K562 (cell line): Measurements from ENCODE around the gene CST7. TPM values are rescaled to one million over a fixed set of nuclear protein-coding genes. Genes with fewer than 3 reads are reported as not detected.

Experiments
- DPF2 ChIP-seq: fragments of 450-650 bp; IDR thresholded peaks from 2 replicates; pipeline ENCODE4 v1.6.1; 2016
- E2F1 ChIP-seq: sonication (generic); formaldehyde crosslinking; IDR thresholded peaks from 2 replicates; pipeline ENCODE4 v1.8.1; 2023; ENCODE audit warnings: mild to moderate bottlenecking, missing genetic modification reagents, moderate library complexity
- GABPA ChIP-seq: fragments of 200-800 bp; sonication (Bioruptor generic); conservative IDR thresholded peaks from 2 replicates; pipeline ENCODE4 v1.6.1; 2016; ENCODE audit warnings: low read depth, missing genetic modification characterization, missing compliant biosample characterization
- HMBOX1 ChIP-seq: sonication (generic); IDR thresholded peaks from 2 replicates; pipeline ENCODE4 v1.6.1; 2016
- JUND ChIP-seq, 2 experiments: IDR thresholded peaks; 2 replicates in 1 of 2; 3 replicates in 1 of 2; pipeline ENCODE4 v1.6.1; 2011; ENCODE audit warnings: borderline replicate concordance in 2 of 2, low read depth in 2 of 2, low read length in 2 of 2, improper control_type of control experiment in 1 of 2, missing biosample characterization in 1 of 2, missing genetic modification characterization in 1 of 2, missing genetic modification reagents in 1 of 2
- MEIS2 ChIP-seq: fragments of 450-650 bp; IDR thresholded peaks from 2 replicates; pipeline ENCODE4 v1.6.1; 2014; ENCODE audit warnings: mild to moderate bottlenecking; ENCODE audit not compliant: partially characterized antibody
- POLR2H ChIP-seq: IDR thresholded peaks from 2 replicates; pipeline ENCODE4 v1.6.1; 2016; ENCODE audit warnings: missing genetic modification characterization, low read depth, mild to moderate bottlenecking, control low read depth, missing compliant biosample characterization, moderate library complexity
- SIN3B ChIP-seq: fragments of 450-650 bp; IDR thresholded peaks from 2 replicates; pipeline ENCODE4 v1.6.1; 2017; ENCODE audit warnings: low read depth, mild to moderate bottlenecking, moderate library complexity
- UBTF ChIP-seq, 2 experiments: IDR thresholded peaks; 2 replicates each; pipeline ENCODE4 v1.6.1; 2012; ENCODE audit warnings: improper control_type of control experiment in 2 of 2, low read depth in 2 of 2, low read length in 2 of 2, borderline replicate concordance in 1 of 2
- ZBTB1 ChIP-seq: sonication (generic); formaldehyde crosslinking; IDR thresholded peaks from 2 replicates; pipeline ENCODE4 v1.8.1; 2023; ENCODE audit warnings: missing genetic modification reagents, low read depth, mild to moderate bottlenecking, borderline replicate concordance
- ZNF224 ChIP-seq: sonication (generic); formaldehyde crosslinking; IDR thresholded peaks from 2 replicates; pipeline ENCODE4 v1.8.0; 2022; ENCODE audit warnings: mild to moderate bottlenecking, missing genetic modification reagents
- ZNF436 ChIP-seq: fragments of 250-450, 450-650 bp; sonication (Bioruptor Pico); formaldehyde crosslinking; IDR thresholded peaks from 2 replicates; pipeline ENCODE4 v1.7.0; 2020; ENCODE audit warnings: mild to moderate bottlenecking
- ZNF592 ChIP-seq: fragments of 450-650 bp; IDR thresholded peaks from 2 replicates; pipeline ENCODE4 v1.6.1; 2017; ENCODE audit warnings: antibody characterized with exemption, mild to moderate bottlenecking
- polyA plus RNA-seq, 8 experiments: library from polyadenylated mRNA; depleted of rRNA in 4 of 8; stranded (reverse) in 5 of 8; unstranded in 3 of 8; fragments of >200 nt; fragmentation: Nextera tagmentation in 2 of 8; fragmentation: Illumina TruSeq in 1 of 8; extraction: Ambion mirVana in 2 of 8; extraction: Trizol in 1 of 8; gene quantifications; 2 replicates each; pipeline versions ENCODE4 v1.2.1 to v1.2.3, GENCODE V29; 2011 to 2014; ENCODE audit warnings: inconsistent platforms in 1 of 8, missing spikeins in 1 of 8
- total RNA-seq, 7 experiments: library from RNA; depleted of rRNA in 6 of 7; stranded (reverse); fragments of >200 nt in 6 of 7; fragmentation: Illumina TruSeq in 2 of 7; extraction: Trizol in 2 of 7; gene quantifications; 2 replicates each; pipeline versions ENCODE4 v1.2.1 to v1.2.3, GENCODE V29; 2011 to 2021; ENCODE audit warnings: low replicate concordance in 1 of 7

Gene CST7
- total and polyA plus RNA-seq, 9 of the 15 experiments (the other 6 are each of a cell fraction or from before 2014, with no cell fraction given), result not detected

GRCh38 chr20:24992487-24993205 is 43.6 kb downstream of the CST7 start, which contains the start of gene APMAP (continued):
- TF ChIP-seq HMBOX1 (no peak), ZNF436 (CRISPR knock-in tag) (no peak), JUND (IDR thresholded peaks at IDR 0.05; ENCODE audit: borderline replicate concordance, low read depth, low read length) (peak; percentile 51; the same call in 1 of the 2 replicates), JUND (tag; IDR thresholded peaks at IDR 0.05; ENCODE audit: borderline replicate concordance, low read depth, low read length) (no peak), ZNF224 (CRISPR knock-in tag) (no peak), UBTF (IDR thresholded peaks at IDR 0.05; ENCODE audit: borderline replicate concordance in 1 of 2, low read depth in 2 of 2, low read length in 2 of 2) (peak in 1 of 2 experiments; percentile 58; a peak in 1 of 4 replicates), ZNF592 (no peak; the same call in 1 of the 2 replicates), E2F1 (CRISPR knock-in tag) (no peak), GABPA (tag) (peak; percentile 96), SIN3B (no peak), DPF2 (no peak), ZBTB1 (CRISPR knock-in tag) (0 out of 2 replicates have a peak, but pooled peaks have one; percentile 30), POLR2H (tag) (0 out of 2 replicates have a peak, but pooled peaks have one; percentile 44), MEIS2 (no peak)
